ENCODE measurements around the gene PPL.

- TF ChIP-seq, protein P1, sequence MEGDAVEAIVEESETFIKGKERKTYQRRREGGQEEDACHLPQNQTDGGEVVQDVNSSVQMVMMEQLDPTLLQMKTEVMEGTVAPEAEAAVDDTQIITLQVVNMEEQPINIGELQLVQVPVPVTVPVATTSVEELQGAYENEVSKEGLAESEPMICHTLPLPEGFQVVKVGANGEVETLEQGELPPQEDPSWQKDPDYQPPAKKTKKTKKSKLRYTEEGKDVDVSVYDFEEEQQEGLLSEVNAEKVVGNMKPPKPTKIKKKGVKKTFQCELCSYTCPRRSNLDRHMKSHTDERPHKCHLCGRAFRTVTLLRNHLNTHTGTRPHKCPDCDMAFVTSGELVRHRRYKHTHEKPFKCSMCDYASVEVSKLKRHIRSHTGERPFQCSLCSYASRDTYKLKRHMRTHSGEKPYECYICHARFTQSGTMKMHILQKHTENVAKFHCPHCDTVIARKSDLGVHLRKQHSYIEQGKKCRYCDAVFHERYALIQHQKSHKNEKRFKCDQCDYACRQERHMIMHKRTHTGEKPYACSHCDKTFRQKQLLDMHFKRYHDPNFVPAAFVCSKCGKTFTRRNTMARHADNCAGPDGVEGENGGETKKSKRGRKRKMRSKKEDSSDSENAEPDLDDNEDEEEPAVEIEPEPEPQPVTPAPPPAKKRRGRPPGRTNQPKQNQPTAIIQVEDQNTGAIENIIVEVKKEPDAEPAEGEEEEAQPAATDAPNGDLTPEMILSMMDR (IDR thresholded peaks at IDR 0.05): no peak
- TF ChIP-seq POLR2A (IDR thresholded peaks at IDR 0.05): no peak
These were observed 81.1 kb downstream of the PPL start for GRCh38 chr16:4855804-4856203.

All from tibial nerve (tissue), 3 donors.